Measurements from ENCODE around the gene KRT39.
"Not testable (repeated sequence)": the region's sequence is repeated elsewhere in the genome, so short reads cannot be mapped to it uniquely, and the experiment has no call there.

KRT39 gene

DNA sequence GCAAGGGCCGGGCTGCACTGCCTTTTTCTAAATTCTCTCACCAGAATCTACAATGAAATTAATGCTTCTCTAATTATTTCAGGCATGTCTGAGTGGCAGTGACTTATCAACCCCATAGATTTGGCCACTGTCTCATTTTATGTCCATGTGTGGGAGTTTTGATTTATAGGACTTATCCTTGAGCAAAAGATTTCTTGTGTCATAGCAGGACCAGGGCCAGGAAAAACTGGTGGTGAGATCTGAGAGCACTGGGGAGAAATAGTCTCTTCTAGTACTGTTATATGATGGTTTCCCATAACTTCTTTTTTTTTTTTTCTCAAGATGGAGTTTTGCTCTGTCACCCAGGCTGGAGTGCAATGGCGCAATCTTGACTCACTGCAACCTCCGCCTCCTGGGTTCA is 27.8 kb downstream of the KRT39 start:
- peak; percentile 62 for DNase-seq (ENCODE audit: low read depth)

DNA sequence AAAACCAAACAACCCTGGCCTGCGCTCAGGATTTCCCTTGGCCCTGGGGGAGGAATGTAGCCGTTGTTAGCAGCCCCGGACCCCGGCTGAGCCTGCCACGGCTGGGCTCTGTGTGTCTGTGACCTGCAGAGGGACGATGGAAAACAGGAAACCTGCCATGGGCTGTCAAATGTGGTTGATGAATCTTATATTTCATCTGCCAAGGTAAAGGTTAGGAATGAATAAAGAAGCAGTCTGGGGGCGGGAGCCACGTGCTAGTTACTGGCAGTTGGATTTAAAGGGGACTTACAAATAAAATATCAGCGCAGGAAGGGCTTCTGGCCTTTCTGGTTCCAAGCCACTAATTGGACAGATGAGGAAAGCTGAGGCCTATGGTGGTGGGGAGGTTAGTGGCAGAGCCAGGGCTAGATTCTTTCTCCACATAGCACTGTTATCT is 29.3 kb downstream of the KRT39 start, which contains the start of gene KRT23:
Gene KRT23, minus strand, starts transcription at position 263 of the 436 bp plus-strand sequence. CDS start 1,043 bp downstream, outside the sequence.
- no peak for DNase-seq (ENCODE audit: low read depth)

- DNase-seq (ENCODE audit: low read depth), result no peak
These were observed 29.8 kb downstream of the KRT39 start for GRCh38 chr17:40936976-40937375.

GRCh38 chr17:40936437-40936971 is 30.2 kb downstream of the KRT39 start:
- DNase-seq (ENCODE audit: low read depth), result no peak

GRCh38 chr17:40935624-40936023 is 31.1 kb downstream of the KRT39 start:
- DNase-seq (ENCODE audit: low read depth), result no peak

DNA sequence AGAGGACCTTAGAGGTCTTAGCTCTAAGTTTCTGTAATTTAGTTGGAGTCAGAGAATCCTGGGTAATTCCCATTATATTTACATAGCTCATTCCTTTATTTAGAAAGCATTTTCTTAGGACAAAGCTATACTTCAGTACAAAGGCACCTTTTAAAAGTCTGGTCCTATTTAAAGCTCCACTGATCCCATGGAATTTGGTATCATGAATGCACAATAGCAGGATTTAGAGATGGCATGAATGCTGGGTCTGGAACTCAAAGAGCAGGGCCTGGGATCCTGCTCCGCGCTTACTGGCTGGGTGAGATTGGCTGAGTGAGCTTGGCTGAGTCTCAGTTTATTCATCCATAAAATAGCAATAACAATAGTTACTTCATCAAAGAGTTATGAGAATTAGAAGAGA is 34.1 kb downstream of the KRT39 start:
- no peak for DNase-seq (ENCODE audit: low read depth)

DNA sequence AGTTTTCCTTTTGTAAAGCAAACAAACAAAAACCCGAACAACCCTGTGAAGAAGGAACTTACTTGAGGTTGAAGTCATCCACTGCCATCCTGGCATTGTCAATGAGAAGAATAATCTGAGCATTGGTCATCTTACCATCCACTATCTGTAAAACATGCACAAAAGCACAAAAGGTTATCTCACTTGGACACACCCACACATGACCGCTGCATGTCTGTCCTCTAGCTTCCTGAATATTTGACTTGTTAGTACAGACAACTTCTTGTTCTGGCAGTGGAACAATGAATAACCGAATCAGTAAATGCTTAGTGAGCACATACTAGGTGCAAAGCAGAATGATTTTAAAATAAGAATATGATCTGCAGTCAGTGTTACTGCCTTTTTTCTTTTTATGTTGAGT is 35.4 kb downstream of the KRT39 start:
- DNase-seq (ENCODE audit: low read depth), result no peak

- no peak for DNase-seq (ENCODE audit: low read depth)
These were observed 40.4 kb downstream of the KRT39 start for GRCh38 chr17:40926341-40926740.

- peak; percentile 90 for DNase-seq (ENCODE audit: low read depth)
These were observed 44.5 kb downstream of the KRT39 start for GRCh38 chr17:40922239-40922638.

GRCh38 chr17:40921026-40921425 is 45.7 kb downstream of the KRT39 start:
- DNase-seq (ENCODE audit: low read depth), result no peak

DNA sequence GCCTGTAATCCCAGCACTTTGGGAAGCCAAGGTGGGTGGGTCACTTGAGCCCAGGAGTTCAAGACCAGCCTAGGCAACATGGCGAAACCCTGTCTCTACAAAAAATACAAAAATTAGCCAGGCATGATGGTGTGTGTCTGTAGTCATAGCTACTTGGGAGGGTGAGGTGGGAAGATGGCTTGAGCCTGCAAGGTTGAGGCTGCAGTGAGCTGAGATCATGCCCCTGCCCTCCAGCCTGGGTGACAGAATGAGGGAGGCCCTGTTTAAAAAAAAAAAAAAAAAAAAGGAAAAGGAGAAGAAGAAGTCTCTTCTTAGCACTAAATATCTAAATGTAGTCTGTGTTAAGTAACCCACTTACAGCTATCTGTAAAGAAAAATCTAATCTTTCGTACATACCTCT is 49.6 kb downstream of the KRT39 start:
- not testable (repeated sequence) for DNase-seq (ENCODE audit: low read depth)

GRCh38 chr17:40916366-40916765 is 50.4 kb downstream of the KRT39 start:
- DNase-seq (ENCODE audit: low read depth), result no peak

DNA sequence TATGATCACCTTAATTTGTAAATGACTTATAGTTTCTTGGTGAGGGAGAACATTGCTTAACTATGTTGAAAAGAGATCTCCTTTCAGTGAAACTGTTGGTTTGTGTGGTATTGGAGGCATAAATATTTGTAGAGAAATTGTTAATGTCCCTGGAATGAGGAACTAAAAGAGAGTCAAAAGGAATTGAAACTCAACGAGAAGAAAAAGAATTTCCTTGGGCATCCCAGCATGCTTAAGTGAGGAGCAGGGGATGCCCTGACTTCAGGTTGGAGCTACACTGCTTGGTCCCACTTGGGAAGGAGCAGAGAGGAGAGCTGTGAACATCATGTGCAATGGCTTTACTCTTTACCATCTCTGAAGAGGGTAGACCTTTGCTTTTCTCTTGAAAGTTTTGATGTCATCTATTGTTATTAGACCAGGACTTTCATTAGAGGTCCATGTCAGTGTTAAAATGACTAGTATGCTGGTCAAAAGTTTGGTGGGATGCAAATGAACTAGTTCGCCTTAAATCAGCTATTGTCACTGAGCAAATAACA is 51.0 kb downstream of the KRT39 start:
- peak; percentile 84 for DNase-seq (ENCODE audit: low read depth)

DNA sequence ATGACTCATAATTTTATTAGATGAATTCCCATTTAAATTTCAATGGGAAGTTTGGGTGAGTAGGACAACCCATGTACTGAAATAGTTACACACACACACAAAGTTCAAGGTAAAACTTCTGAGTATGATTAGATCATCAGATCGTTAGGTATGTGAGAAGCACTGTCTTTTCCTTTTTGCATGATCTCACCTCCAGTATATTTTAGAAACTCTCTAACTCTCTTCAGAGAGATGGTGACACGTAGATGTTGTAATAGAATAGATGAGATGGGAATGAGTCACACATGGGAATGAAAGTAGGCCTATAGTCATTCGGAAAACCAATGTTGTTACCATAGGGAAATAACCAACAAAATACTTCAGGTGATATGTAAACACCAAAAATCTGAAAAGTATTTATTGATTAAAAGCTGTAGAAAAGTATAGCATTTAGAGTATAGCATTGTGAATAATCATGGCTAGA is 51.5 kb downstream of the KRT39 start:
- peak; percentile 96 for DNase-seq (ENCODE audit: low read depth)

GRCh38 chr17:40914075-40914855 is 52.5 kb downstream of the KRT39 start:
- DNase-seq (ENCODE audit: low read depth), result peak; percentile 45

DNA sequence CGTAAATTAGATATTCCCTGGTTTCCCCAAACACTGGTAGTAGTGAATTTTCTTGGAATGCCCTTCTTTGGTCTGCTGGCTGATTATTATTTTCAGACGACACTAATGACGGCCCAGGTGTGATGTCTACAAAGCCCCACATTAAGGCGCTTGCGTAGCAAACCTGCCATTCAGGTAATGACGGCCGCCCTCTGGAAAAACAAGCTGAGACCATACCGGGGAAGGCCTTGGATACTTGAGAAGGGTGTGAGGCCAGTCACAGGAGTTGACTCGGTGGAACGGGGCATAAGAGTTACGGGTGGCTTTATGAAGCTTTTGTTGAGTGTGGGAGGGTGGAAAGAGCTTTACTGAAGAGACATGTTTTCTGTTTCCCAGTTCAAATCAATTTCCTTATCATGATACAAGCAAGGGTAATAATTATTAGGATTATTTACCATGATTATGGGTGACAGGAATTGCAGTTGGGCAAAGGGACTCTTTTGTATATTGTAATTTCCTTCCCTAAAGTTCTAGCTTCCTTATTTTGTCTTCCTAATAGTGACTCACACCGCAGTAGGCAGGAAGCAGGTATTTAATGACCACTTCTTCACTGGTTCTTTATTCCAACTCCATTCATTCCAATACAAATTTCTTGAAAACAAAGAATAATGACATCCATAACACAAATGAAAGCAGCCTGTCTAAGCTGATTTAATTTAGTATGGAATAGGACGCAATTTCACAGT is 54.1 kb downstream of the KRT39 start:
- no peak for DNase-seq (ENCODE audit: low read depth)

GRCh38 chr17:40910441-40910841 is 56.3 kb downstream of the KRT39 start:
- DNase-seq (ENCODE audit: low read depth), result peak; percentile 94

GRCh38 chr17:40909755-40910154 is 57.0 kb downstream of the KRT39 start:
- peak; percentile 77 for DNase-seq (ENCODE audit: low read depth)

GRCh38 chr17:40909351-40909750 is 57.4 kb downstream of the KRT39 start:
- DNase-seq (ENCODE audit: low read depth), result peak; percentile 98
